HG03095 (cell line): ENCODE measurements around the gene KRTAP10-10.
"Not testable (repeated sequence)": the region's sequence is repeated elsewhere in the genome, so short reads cannot be mapped to it uniquely, and the experiment has no call there.

ENCODE experiments used
- ATAC-seq: cut with Tn5 transposase; IDR thresholded peaks from one replicate; pipeline ENCODE4 v1.9.1; 2021; ENCODE audit warnings: moderate library complexity; ENCODE audit not compliant: unreplicated experiment

KRTAP10-10 gene

DNA sequence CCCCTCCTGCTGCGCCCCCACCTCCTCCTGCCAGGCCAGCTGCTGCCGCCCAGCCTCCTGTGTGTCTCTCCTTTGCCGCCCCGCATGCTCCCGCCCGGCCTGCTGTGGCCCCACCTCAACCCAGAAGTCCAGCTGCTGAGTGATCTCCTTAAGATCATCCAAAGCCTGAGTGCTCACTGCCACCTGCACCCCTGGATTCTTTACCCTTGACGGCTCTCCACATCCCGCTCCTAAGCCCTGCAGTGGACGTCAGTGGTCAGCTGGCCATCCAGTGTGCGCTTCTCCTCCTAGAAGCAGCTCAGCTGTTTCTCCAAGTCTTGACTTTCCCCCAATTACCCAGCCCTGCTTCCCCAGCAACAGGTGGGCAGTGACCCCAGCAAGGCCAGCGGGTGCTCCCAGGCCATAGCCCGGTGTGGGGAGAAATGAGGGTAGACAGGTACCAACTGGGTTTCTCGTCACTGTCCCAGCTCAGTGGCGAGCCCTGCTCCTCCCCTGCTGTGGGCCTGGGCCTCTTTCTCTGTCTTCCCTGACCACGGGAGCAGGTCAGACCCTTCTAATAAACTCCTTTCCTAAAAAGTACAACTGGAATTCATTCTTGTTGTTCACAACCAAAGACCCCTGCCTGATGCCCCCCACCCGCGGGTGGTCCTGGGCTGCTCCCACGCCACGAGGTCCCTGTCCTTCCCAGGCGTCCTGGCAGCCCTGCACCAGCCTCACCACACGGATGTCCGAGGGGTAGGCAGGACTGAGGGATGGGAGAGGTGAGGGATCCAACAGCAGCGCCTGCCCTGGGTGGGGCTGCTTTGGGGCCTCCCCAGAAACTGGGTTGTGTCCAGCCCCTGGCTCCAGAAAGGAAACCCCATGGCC lies 35.3 kb upstream of the KRTAP10-10 start:
- ATAC-seq: no peak

DNA sequence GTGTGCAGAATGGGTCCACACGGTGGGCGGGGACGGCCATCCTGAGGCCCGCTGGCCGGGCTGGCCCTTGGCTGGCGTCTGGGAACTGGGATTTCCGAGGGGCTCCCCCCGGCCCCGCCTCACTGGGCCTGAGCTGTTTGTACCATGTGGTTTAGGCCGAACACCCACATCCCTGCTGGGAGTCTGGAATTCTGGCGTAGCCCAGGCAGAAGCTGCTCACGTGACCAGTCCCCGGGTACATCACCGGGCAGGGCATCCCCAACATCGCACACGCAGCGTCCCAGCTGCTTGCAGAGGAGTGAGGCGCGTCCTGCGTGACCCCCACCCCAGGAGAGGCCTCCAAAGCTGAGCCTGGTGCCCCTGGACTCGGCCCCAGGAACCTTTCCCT lies 34.7 kb upstream of the KRTAP10-10 start:
- ATAC-seq: no peak

DNA sequence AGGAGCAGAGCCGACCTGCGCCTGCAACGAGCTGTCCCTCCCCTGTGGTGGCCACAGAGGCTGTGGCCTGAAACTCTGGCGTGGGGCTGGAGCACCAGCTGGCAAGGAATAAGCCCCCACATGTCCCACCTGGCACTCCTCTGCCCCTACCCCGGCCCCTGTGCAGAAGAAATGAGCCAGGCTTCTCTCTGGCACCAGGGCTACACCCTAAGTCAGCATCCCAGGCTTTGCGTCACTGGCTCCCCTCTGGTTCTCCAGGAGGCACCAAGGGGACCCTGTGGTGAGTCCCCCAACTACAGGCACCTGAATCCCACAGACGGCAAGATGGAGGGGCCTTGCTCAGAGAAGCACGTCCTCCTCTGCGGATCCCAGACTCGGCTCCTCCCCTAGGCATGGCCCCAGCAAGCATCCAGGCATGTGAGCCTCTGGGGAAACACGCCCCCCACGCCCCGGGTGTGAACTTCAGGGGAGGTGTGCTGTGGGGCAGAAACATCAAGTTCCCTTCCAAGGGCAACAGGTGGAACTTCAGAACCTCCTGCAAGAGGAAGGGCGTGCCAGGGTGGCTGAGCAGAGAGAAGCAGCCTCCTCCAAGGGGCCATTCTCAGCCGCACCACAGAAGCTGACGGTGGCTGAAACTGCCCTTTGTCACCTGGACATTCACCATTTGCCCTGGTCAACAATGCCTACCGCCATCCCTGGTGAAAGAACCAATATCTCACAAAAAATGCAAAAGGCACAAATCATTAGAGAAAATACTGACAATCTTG lies 33.9 kb upstream of the KRTAP10-10 start:
- no peak for ATAC-seq

DNA sequence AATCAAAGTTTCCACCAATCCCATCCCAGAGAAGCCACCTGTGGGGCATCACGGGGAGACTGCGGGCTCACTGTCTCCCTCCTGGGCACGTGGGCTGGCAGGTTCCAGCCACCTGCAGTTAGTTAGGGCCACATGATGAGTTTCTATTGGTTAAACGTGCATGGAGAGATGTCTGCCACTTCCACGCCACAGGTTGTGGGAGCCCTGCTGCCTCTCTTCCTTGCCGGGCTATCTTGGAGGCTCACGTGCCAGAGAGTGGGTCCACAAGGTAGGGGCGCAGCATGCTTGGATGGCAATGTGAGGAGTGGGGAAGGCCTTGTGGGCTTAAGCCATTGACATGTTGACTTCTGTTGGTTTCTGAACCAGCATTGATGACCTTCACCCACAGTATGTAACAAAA lies 33.2 kb upstream of the KRTAP10-10 start:
- ATAC-seq: no peak

DNA sequence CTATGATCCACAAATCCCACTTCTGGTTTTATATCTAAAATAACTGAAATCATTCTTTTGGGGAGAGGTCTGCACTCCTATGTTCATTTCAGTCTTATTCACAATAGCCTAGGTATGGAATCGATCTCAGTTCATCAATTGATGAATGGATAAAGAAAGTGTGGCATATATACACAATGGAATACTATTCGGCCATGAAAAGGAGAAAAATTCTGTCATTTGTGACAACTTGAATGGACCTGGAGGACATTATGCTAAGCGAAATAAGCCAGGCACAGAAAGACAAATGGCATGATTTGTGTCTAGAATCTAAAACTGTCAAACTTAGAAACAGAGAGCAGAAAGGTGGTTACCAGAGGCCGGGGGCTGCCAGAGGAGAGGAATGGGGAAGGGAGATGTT lies 30.7 kb upstream of the KRTAP10-10 start:
- no peak for ATAC-seq

DNA sequence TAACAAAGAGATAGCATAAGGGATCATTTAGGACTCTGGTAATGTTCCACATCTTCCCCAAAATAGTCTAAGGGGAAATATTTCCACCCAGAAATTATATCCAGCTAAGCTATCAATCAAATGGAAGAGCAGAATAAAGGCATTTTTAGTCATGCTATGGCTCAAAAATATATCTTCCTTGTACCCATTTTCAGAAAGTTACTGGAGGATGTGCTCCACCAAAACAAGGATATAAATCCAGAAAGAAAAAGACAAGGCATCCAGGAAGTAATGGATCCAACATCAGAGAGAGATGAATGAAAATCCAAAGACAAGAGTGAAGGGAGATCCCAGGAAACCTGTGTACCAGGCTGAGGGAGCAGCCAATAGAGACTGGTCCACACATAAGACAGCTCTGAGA lies 28.0 kb upstream of the KRTAP10-10 start:
- ATAC-seq: no peak

DNA sequence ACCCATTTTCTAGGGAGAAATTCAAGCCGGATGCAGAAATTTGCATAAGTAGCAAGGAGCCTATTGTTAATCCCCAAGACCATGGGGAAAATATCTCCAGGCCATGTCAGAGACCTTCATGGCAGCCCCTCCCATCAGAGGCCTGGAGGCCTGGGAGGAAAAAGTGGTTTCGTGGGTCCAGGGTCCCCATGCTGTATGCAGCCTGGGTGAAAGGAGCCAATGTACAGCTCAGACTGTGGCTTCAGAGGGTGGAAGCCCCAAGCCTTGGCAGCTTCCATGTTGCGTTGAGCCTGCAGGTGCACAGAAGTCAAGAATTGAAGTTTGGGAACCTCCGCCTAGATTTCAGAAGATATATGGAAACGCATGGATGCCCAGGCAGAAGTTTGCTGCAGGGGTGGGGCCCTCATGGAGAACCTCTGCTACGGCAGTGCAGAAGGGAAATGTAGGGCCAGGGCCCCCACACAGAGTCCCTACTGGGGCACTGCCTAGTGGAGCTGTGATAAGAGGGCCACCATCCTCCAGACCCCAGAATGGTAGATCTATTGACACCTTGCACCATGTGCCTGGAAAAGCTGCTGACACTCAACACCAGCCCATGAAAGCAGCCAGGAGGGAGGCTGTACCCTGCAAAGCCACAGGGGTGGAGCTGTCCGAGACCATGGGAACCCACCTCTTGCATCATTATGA lies 26.9 kb upstream of the KRTAP10-10 start:
- not testable (repeated sequence) for ATAC-seq

DNA sequence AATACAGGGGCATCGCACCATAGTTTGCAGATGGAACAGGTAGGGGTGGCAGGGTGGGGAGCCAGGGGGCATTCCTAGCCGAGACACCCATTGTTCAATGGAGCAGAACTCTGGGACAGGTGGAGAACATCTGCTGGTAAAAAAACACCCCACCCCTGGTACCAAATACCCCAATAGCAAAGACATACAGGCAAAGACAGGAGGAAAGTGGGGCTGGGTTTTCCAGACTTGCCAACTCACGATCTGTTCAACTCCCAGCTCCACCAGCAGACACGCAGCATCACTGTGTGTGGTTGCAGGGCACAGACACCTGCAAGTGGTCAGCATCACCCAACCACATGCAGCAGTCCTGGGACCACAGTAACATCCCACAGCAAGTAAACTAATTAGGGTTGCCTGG lies 25.6 kb upstream of the KRTAP10-10 start:
- ATAC-seq: no peak

DNA sequence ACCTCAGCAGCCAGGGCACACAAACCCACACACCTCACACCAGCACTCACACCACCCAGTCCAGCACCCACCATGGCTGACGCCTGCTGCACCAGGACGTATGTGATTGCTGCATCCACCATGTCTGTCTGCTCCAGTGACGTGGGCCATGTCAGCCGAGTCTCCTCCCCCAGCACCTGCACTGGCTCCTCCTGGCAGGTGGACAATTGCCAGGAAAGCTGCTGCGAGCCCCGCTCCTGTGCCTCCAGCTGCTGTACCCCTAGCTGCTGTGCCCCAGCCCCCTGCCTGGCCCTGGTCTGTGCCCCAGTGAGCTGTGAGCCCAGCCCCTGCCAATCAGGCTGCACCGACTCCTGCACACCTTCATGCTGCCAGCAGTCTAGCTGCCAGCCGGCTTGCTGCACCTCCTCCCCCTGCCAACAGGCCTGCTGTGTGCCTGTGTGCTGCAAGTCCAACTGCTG lies 25.1 kb upstream of the KRTAP10-10 start, which contains the start of gene KRTAP10-8:
Gene KRTAP10-8 (plus strand): TSS at position 51 of the 458 bp plus-strand sequence. CDS start 22 bp downstream, at position 73.
- no peak for ATAC-seq

DNA sequence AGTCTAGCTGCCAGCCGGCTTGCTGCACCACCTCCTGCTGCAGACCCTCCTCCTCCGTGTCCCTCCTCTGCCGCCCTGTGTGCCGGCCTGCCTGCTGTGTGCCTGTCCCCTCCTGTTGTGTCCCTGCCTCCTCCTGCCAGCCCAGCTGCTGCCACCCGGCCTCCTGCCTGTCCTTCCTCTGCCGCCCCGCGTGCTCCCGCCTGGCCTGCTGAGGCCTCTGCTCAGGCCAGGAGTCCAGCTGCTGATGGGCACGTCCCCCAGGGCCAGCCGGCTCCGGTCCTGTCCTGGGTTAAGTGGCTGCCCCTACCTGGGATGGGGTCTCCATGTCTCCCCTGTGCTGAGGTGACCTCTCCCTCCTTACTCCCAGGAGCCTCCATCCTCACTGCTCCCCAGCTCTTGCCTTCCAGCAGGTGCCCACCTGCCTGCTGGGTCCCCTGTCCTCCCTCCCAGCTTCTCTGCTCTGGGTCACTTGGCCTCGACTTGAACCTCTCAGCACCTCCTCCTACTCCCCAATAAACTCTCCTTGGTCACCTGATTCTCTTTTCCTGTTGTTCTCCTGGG lies 24.4 kb upstream of the KRTAP10-10 start:
- no peak for ATAC-seq

DNA sequence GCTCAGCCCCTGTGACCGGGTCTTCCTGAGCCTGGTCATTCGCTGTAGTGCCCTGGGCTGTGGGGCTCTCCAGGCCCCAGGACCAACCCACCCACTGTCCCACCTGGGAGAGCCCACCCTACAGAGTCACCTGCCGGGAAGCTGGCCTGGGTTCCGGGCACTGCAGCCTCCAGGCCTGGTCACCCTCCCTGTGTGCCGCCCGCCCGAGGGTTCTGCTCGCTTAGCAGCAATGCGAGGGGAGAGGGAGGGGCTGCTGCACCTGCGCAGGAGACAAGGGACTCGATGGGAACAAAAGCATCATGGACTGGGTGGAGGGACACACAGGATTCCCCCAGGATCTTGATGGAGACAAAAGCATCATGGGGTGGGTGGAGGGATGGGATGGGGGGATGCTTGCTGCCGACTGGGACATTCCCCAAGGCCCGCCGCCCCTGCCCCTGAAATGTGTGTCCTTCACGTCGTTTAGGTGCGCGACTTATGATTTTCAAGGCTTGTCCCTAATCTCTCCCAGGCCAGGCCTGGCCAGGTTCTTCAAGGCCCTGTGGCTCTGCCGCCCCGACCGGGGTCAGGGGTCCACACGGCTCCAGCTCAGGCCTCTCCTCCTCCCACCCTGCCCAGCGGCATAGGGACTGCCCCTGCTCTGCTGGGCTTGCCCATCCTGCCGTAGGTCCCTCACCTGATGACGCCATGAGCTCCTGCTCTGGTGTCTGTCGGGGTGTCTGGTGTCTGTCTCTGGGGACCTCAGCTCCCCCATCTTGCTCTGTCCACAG lies 23.6 kb upstream of the KRTAP10-10 start:
- ATAC-seq: no peak

DNA sequence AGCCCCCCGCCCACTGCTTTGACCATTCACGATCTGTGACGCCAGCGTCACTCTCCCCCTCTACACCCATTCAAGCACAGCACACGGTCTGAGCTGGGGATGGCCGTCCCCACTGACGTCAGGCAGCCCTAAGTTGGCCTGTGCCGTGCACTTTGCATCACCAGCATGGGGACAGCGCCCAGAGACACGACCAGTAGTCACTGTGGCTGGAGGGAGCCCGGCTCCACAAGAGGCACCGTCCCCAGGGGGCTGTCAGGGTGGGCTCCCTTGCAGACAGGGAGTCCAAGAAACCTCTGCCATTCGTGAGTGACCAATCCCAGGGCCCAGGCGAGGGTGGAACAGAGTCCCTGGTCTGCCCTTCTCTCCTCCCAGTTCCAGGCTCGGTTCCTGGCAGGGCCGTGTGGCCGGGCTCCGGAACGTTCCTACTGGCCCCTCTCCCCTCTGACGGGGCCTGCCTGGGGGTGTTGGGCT lies 23.0 kb upstream of the KRTAP10-10 start:
- no peak for ATAC-seq

DNA sequence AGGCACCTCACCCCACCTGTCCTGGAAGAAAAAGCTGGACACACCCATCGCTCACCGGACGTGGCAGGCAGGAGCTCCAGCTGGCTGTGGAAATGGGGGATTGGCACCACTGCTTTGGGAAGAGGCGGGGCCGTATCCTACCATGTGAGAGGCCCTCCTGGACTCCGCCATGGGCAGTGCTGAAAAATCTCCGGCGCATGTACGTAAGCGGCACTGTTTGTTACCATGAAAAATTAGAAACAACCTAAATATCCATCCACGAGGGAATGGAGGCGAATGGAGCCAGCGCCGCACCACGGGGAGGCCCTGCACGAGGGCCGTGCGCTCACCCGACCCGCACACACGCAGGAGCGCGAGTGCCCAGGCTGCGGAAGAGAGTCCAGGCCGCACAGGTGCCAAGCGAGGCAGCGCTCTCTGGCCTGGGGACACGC lies 22.2 kb upstream of the KRTAP10-10 start:
- ATAC-seq: no peak

DNA sequence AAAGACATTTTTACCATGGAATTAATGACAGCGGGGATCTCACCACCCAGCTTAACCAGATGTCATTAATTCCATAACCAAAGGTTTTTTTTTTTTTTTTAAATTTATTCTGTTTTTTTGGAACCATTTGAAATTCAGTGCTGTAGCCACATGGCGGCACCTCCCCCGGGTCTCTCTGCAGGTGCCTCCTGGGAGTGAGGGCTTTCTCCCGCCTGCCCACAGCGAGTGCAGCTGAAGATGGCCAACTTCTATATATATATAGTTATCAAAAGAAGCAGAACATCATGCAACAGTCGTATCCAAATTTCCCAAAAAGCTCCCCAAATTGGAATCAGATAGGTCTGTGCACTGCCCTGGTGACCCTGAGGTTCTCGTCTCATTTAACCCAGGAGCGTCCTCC lies 21.7 kb upstream of the KRTAP10-10 start:
- no peak for ATAC-seq

DNA sequence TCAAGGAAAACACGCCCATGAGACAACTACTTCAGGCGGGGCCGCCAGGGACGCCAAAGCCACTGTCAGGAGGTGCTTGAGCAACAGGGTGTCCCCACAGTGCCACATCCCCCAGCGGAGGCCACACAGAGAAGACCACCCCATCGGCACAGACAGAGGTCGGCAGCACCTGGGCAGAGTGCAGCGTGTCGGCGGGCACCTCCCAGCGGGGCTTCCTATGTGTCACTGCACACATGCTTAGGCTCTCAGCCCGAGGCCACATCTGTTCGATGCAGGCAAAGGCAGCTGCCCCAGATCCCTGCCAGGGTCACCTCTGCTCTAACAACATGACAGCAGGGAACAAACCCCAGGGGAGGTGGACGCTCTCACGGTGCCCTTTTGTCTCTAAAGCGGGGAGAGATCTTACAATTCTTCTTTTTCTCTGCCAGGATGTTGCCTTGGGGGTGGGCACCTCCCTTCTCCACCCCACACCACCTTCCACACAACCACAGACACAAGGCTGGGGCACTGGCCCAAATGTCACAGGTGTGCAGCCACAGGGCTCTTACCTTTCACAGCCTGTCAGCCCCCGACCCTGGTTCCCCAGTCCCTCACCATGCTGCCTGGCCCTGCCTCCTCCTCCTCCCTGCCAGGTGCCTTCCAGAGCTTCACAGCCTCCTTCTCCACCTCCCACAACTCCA lies 21.1 kb upstream of the KRTAP10-10 start:
- ATAC-seq: no peak

DNA sequence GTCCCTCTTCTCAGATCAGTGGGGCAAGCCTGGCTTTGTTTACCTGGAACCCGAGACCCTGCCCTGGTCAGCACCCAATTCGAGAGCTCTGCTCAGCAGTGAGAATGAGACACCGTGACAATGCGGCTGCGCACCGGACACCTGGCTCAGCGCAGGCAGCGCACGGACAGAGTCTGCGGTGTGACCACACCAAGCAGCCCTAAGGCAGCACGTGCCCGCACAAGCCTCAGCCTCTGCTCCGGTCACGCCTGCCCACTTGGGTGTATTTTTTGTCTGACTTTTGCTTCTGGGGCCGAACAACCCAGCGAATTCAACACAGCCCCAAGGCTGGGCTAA lies 20.6 kb upstream of the KRTAP10-10 start:
- ATAC-seq: no peak

DNA sequence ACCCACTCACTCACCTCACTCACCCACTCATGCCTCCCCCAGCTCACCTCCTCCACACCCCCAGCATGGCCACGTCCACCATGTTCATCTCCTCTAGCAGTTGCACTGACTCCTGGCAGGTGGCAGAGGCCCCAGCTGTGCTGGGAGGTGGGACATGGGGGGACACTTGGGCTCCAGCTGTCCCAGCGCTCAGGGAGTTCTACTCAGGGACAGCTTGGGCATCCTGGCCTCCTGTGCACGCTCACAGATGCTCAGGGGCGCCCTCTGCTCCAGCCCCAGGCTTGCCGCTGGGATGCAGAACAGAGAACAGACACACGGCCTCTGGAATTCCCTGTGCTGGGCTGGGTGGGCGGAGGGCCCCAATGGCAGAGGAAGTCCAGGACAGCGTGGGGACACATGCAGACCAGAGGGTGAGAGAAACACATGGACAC lies 20.1 kb upstream of the KRTAP10-10 start:
- no peak for ATAC-seq

DNA sequence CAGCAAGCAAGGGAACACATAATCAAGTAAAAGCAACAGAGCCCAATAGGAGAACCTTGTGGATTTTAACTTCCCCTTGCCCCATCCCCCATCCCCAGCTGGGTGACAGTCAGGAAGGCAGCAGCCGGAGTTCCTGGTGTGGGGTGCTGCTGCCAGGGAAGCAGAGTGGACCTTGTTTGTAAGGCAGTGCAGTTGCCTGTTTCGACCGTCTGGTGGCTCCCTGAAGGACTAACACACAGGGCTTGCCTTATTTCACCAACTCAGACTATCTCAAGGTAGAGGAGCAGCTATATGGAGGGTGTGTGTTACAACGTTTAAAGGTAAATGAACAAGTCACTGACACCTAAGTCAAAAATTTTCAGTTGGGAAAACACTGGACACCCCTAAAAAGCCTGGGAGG lies 18.7 kb upstream of the KRTAP10-10 start:
- ATAC-seq: no peak

DNA sequence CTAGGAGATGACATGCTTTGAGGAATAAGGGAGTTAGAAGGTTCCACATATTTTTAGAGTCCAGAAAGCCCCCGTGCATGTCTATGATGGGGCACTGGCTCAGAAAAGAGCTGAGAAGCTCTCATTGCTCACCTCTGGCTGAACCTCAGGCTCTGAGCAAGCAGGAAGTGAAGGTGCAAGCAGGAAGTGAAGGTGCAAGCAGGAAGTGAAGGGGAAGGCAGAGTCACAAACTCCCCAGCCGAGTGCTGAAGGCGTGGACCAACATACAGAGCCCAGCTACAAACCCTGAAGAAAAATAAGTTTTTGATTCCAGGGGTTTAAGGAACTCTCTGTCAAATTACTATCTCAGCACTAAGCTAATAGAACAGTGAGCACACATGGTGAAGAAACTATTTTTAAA lies 18.2 kb upstream of the KRTAP10-10 start:
- no peak for ATAC-seq

DNA sequence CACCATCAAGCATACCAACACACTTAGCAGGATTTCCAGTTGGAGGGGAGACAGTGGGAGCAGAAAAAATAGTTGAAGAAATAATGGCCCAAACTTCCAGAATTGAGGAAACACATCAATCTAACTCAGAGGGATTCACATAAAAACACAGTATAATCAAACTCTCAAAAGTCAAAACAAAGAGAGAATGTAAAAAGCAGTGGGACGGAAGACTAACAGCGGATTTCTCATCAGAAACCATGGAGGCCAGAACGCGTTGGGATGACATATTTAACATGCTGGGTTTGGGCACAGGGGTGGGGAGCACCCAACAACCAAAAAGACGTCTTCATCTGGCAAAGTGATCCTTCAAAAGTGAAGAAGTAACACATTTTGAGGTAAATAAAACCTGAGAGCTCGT lies 17.3 kb upstream of the KRTAP10-10 start:
- no peak for ATAC-seq
